GM18519 (cell line): ENCODE measurements around the gene ABL1.

Experiments used
- ATAC-seq: cut with Tn5 transposase; IDR thresholded peaks from one replicate; pipeline ENCODE4 v1.9.1; 2021; ENCODE audit warnings: mild to moderate bottlenecking, moderate library complexity; ENCODE audit not compliant: unreplicated experiment, low FRiP score

Gene ABL1

DNA sequence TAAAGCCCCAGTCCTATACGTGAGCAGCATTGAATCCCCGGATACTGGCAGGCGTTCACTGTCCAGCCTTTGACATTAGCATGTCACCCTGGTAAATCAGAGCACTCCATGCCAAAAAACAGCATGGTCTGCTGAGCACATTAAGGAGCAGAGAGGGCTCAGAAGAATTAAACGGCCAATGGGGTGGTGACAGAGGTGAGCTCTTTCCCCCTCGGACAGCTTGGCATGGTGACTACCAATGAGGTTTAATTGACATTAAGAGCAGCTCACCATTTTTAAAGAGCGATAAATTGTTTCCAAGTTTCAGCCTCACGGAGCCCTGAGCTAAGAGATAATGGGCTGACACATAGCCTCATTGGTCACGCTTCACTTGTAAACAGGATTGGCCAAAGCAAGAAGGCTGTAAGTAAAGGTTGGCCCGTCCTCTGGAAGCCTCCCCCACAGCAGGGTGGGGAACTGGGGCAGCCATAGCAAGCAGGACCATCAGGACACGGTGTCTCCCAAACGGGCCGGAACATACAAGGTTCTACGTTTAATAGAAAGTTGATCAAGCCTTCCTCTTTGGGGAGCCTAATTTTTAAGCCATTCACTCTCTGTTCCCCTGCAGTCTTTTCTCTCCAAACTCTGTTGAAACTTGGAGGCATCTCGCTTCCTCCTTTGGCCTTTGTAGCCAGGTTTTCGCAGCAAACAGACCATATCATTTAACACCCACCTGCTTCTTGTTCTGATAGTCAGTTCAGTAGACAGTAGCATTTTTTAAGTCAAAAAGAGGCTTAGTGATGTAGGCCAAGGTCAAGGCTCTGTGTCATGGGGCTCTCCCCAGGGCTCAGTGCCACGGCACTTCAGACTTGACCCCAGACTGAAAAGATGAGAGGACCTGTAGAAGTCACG, 35.7 kb downstream of the ABL1 start:
- no peak for ATAC-seq

DNA sequence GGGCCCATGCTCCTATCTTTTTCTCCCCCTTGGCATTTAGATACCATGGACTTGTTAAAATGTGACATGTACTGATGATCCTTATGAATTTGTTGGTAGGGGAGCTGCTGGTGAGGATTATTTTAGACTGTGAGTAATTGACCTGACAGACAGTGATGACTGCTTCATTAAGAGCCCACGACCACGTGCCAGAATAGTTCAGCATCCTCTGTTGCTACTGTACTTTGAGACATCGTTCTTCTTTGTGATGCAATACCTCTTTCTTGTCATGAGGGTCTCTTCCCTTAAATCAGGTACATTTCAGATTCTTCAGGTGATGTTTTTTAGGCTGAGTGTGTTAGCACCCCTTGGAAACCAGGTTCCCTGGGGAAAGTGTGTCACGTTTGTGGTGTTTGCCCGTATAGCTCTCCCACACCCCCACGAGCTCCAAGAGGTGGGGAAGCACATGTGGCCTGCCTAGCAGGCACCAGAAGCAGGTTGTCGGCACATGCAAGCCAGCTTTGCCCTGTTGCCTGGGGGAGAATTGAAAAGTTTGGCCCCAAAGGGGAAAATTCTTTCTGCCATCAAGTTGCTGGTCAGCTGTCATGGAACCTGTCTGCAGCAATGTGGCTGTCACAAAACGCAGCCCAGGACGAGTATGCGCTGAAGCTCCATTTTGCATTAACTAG, 36.5 kb downstream of the ABL1 start:
- ATAC-seq, result no peak

GRCh38 chr9:130872093-130872492, 37.0 kb downstream of the ABL1 start:
- ATAC-seq, result no peak

GRCh38 chr9:130872508-130872907, 37.5 kb downstream of the ABL1 start:
- no peak for ATAC-seq

DNA sequence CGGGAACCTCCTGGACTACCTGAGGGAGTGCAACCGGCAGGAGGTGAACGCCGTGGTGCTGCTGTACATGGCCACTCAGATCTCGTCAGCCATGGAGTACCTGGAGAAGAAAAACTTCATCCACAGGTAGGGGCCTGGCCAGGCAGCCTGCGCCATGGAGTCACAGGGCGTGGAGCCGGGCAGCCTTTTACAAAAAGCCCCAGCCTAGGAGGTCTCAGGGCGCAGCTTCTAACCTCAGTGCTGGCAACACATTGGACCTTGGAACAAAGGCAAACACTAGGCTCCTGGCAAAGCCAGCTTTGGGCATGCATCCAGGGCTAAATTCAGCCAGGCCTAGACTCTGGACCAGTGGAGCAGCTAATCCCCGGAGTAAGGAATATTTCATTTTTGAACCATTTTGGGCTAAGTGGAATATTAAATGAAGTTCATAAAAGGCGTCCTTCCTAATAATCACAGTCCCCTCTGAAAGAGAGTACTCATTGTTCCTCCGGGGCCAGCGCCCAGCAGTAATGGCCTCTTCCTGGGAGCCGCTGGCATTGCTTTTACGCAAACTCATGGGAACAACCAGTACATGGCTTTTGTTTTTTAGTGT, 38.0 kb downstream of the ABL1 start:
- no peak for ATAC-seq

GRCh38 chr9:130873966-130874365, 38.9 kb downstream of the ABL1 start:
- ATAC-seq, result no peak

GRCh38 chr9:130874783-130875182, 39.7 kb downstream of the ABL1 start:
- ATAC-seq, result no peak

DNA sequence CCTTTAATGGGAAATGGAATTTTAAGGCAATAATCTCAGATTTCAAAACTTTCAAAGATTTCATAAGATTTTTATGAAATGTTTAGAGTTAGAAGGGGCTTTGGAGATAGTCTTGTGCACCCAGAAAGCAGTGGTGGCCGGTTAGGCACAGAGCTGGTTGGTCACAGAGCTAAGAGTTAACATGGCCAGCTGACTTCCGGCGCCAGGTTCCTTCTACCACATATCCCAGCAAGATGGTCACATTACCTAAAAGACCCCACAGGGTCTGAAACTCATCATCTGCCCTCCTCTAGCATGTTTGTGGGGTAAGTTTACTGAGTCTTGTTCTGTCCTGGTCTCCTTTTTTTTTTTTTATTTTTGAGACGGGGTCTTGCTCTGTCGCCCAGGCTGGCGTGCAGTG, 42.2 kb downstream of the ABL1 start:
- no peak for ATAC-seq

GRCh38 chr9:130878295-130878694, 43.2 kb downstream of the ABL1 start:
- ATAC-seq, result no peak

DNA sequence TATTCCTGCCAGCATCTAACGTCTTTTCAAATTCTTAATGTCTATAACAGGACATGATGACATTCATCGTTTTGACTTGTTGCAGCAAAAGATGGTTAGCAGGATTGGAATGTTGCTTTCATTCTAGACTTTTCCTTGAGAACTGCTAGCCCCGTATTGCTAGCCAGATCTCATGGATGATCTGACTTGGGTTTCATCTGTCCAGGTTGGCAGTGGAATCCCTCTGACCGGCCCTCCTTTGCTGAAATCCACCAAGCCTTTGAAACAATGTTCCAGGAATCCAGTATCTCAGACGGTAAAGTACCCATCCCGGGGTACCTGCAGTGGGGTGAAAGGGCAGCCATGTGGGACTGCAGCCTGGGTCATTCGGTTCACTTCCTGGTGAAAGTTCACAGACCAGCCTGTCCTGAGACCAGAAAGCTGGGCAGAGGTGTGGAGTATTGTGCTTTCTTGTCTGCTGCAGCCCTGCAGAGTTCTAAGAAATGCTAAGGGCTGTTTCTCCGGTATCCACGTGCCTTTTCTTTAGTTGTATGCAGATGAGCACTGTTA, 44.9 kb downstream of the ABL1 start:
- no peak for ATAC-seq

- no peak for ATAC-seq
These were observed 45.7 kb downstream of the ABL1 start for GRCh38 chr9:130880599-130881220.

- ATAC-seq, result no peak
These were observed 46.5 kb downstream of the ABL1 start for GRCh38 chr9:130881516-130881915.

GRCh38 chr9:130882696-130883225, 47.7 kb downstream of the ABL1 start:
- no peak for ATAC-seq

- ATAC-seq, result no peak
These were observed 48.4 kb downstream of the ABL1 start for GRCh38 chr9:130883479-130883878.

DNA sequence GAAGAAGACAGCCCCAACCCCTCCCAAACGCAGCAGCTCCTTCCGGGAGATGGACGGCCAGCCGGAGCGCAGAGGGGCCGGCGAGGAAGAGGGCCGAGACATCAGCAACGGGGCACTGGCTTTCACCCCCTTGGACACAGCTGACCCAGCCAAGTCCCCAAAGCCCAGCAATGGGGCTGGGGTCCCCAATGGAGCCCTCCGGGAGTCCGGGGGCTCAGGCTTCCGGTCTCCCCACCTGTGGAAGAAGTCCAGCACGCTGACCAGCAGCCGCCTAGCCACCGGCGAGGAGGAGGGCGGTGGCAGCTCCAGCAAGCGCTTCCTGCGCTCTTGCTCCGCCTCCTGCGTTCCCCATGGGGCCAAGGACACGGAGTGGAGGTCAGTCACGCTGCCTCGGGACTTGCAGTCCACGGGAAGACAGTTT, 49.1 kb downstream of the ABL1 start:
- ATAC-seq, result no peak

DNA sequence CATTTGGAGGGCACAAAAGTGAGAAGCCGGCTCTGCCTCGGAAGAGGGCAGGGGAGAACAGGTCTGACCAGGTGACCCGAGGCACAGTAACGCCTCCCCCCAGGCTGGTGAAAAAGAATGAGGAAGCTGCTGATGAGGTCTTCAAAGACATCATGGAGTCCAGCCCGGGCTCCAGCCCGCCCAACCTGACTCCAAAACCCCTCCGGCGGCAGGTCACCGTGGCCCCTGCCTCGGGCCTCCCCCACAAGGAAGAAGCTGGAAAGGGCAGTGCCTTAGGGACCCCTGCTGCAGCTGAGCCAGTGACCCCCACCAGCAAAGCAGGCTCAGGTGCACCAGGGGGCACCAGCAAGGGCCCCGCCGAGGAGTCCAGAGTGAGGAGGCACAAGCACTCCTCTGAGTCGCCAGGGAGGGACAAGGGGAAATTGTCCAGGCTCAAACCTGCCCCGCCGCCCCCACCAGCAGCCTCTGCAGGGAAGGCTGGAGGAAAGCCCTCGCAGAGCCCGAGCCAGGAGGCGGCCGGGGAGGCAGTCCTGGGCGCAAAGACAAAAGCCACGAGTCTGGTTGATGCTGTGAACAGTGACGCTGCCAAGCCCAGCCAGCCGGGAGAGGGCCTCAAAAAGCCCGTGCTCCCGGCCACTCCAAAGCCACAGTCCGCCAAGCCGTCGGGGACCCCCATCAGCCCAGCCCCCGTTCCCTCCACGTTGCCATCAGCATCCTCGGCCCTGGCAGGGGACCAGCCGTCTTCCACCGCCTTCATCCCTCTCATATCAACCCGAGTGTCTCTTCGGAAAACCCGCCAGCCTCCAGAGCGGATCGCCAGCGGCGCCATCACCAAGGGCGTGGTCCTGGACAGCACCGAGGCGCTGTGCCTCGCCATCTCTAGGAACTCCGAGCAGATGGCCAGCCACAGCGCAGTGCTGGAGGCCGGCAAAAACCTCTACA, 49.8 kb downstream of the ABL1 start:
- ATAC-seq, result no peak

GRCh38 chr9:130885484-130886375, 50.7 kb downstream of the ABL1 start:
- ATAC-seq, result no peak

- ATAC-seq, result no peak
These were observed 51.9 kb downstream of the ABL1 start for GRCh38 chr9:130886981-130887380.
